AG10803 (cell line): ENCODE results near the gene ZMIZ1.

Source experiments
- DNase-seq: peaks from one replicate; pipeline ENCODE4 v3.0.0; 2010; ENCODE audit warnings: low read depth
- H3K4me3 ChIP-seq: 2 replicates; pipeline ENCODE4 v1.5.1; 2011; ENCODE audit warnings: mild to moderate bottlenecking, low read length, control low read depth
- TF ChIP-seq, protein P1 (sequence below): conservative IDR thresholded peaks from 2 replicates; pipeline ENCODE4 v1.5.1; 2011; ENCODE audit warnings: mild to moderate bottlenecking, low read length, control low read depth, inconsistent platforms

ZMIZ1 gene

DNA sequence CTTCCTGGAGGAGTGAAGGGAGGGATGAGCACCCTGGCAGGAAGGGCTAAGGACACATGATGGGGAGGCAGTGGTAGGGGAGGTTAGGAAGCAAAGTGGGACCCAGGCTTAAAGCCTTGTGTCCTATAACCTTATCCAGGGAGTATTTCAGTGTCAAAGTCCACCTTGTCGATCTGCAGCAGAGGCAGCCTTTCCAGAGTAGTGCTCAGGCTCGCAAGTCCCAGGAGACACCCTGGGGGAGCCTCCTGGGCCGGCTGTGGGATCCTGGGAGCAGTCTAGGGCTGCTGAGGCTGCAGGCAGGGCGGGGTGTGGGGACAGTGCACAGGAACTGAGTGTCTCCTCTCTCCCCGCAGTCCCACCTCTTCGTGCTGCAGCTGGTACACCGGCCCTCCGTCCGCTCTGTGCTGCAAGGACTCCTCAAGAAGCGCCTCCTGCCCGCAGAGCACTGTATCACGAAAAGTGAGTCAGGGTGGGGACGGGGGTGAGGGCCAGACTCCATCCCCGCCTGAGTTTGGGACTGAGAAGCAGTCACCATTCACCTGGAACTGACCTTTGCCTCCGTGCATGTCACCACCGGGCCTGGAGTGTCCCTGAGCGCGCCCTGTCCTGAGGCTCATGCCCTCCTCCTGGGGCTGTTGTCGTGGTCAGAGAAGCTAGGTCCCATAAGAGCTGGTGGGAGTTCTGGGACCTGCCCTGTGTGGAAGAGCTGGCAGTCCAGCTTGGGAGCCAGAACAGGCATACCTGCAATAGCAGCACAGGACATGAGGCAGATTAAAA is 233.2 kb downstream of the ZMIZ1 start:
- no peak for DNase-seq
- TF ChIP-seq, protein P1, sequence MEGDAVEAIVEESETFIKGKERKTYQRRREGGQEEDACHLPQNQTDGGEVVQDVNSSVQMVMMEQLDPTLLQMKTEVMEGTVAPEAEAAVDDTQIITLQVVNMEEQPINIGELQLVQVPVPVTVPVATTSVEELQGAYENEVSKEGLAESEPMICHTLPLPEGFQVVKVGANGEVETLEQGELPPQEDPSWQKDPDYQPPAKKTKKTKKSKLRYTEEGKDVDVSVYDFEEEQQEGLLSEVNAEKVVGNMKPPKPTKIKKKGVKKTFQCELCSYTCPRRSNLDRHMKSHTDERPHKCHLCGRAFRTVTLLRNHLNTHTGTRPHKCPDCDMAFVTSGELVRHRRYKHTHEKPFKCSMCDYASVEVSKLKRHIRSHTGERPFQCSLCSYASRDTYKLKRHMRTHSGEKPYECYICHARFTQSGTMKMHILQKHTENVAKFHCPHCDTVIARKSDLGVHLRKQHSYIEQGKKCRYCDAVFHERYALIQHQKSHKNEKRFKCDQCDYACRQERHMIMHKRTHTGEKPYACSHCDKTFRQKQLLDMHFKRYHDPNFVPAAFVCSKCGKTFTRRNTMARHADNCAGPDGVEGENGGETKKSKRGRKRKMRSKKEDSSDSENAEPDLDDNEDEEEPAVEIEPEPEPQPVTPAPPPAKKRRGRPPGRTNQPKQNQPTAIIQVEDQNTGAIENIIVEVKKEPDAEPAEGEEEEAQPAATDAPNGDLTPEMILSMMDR: no peak
- H3K4me3 ChIP-seq: no peak overlapping the region

DNA sequence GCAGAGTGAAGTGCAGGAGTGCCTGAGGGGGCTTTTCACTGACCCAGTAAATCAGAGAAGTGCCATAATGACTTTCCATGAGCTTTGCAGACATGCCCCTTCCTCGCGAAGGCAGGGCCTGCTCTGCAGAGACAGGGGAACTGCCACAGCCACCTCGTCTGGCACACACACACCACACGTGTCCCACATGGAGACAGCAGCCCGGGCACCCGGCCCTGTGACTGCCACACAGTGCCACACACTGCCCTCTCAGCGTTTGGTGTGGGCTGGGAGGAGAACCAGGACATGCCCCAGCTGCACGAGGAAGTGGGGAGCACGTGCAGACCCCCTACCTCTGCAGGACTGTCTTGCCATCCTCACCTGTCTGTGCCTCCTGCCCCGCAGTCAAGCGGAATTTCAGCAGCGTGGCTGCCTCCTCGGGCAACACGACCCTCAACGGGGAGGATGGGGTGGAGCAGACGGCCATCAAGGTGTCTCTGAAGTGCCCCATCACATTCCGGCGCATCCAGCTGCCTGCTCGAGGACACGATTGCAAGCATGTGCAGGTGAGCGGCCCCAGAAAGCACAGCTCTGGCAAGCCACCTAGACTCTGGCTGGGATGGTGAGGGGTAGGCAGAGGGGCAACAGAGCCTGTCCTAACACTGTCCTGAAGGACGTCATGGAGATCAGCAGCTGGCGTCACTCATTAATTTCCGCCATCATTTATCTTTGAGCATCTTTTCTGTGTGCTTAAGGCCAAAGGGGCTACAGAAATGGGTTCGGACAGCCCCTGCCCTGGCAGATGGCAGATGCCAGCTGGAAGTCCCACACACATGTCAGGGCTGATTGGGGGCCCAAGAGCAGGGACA is 235.1 kb downstream of the ZMIZ1 start:
- no peak for DNase-seq
- no peak overlapping the region for H3K4me3 ChIP-seq
- TF ChIP-seq, protein P1: no peak

DNA sequence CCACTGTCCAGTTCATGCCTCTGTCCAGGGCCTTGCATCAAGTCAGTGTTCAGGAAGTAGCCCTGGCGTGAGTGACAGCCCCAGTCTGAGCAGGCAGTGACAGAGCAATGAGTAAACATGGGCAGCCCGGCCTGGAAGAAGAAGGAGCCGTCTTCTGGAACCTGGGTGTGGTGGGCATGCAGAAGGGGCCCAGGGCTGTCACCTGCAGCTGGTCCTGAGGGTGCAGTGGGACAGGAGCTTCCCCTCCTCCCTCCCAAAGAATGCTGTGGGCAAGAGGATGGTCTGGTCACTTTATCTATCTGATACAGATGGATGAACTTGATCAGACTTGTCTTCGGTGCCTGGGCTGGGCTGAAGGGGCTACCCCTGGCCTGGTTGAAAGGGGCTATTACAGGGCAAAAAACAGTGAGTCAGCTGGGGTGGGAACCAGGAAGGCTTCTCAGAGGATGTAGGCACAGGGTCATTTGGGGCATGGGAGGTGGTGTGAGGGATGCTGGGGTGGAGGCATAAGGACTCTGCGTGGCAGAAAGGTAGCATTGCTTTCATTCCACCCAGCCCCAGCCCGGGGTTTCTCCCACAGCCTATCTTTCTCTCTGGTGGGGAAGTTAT is 235.8 kb downstream of the ZMIZ1 start:
- no peak for DNase-seq
- TF ChIP-seq, protein P1: no peak
- no peak overlapping the region for H3K4me3 ChIP-seq

DNA sequence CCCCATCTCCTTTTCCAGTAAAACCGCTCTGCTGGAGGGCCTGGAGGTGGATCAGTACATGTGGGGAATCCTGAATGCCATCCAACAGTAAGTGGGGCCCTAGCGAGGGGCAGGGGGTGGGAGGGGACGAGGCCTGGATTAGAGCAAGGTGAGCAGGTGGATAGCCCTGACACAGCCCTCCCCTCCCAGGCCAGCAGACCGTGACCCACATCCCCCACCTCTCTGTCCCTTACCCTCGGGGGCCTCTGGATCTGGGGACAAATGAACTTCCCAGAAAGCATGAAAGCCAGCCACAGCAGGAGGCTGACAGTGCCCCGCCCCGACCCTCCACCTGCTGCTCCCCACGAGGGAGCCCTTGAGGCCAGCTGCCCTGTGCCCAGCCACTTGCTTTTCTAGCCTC is 236.7 kb downstream of the ZMIZ1 start:
- DNase-seq: no peak
- TF ChIP-seq, protein P1: no peak
- no peak overlapping the region for H3K4me3 ChIP-seq

DNA sequence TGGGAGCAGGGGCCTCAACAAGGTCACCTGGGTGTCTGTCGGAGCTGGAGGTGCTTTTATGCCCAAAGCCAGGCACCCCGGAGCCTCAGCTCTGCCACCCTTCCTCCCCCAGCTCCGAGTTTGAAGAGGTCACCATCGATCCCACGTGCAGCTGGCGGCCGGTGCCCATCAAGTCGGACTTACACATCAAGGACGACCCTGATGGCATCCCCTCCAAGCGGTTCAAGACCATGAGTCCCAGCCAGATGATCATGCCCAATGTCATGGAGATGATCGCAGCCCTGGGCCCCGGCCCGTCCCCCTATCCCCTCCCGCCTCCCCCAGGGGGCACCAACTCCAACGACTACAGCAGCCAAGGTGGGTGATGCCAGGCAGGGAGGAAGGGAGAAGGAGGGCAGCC is 237.2 kb downstream of the ZMIZ1 start:
- TF ChIP-seq, protein P1: no peak
- H3K4me3 ChIP-seq: no peak overlapping the region
- DNase-seq: no peak

DNA sequence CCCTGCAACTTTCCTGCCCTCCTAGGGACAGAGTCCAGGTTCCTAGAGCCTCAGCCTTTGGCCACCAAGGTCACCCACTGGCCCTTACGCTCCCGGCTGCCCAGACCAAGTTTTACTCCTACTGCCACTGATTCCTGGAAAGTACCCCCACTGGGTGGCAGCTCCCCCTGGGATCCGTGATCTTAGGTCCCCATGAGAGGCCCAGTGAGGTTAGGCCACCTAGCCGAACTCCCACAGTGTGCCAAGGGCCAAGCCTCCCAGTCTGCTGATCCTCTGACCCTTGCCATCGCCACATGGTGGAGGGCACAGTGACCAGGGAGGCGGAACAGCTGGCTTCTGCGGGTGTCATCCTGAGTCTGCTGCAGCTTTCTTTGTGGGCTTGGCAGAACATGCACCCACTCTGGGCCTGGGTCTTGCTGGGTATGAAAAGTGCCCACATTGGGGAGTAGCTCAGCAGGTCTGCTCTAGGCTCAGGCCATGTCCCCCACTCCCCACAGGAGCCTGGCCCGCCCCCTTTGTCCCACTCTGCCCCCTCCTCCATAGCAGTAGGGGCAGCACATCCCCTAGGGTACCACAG is 238.0 kb downstream of the ZMIZ1 start:
- TF ChIP-seq, protein P1: no peak
- H3K4me3 ChIP-seq: no peak overlapping the region
- no peak for DNase-seq
